ENCODE measurements around the gene TTI1.

Gene TTI1

GRCh38 chr20:37958856-37959520 lies 74.3 kb downstream of the TTI1 start:
- no peak for DNase-seq

- DNase-seq, result no peak
Measured at GRCh38 chr20:37956107-37956585, 77.1 kb downstream of the TTI1 start.

- no peak for DNase-seq
Measured at GRCh38 chr20:37955511-37955910, 77.7 kb downstream of the TTI1 start.

GRCh38 chr20:37954626-37955025 lies 78.6 kb downstream of the TTI1 start:
- DNase-seq, result no peak

- DNase-seq, result no peak
Measured at GRCh38 chr20:37954190-37954589, 79.1 kb downstream of the TTI1 start.

GRCh38 chr20:37948956-37949355 lies 84.3 kb downstream of the TTI1 start:
- no peak for DNase-seq

- no peak for DNase-seq
Measured at GRCh38 chr20:37947943-37948342, 85.3 kb downstream of the TTI1 start.

GRCh38 chr20:37946946-37947345 lies 86.3 kb downstream of the TTI1 start:
- no peak for DNase-seq

- DNase-seq, result no peak
Measured at GRCh38 chr20:37945091-37945547, 88.1 kb downstream of the TTI1 start.

GRCh38 chr20:37944456-37944981 lies 88.7 kb downstream of the TTI1 start:
- no peak for DNase-seq

- DNase-seq, result no peak
Measured at GRCh38 chr20:37943501-37944455, 89.5 kb downstream of the TTI1 start.

GRCh38 chr20:37943033-37943432 lies 90.2 kb downstream of the TTI1 start:
- no peak for DNase-seq

- no peak for DNase-seq
Measured at GRCh38 chr20:37941992-37942391, 91.3 kb downstream of the TTI1 start.

GRCh38 chr20:37941332-37941731 lies 91.9 kb downstream of the TTI1 start:
- DNase-seq, result no peak

GRCh38 chr20:37940858-37941257 lies 92.4 kb downstream of the TTI1 start:
- DNase-seq, result no peak

- no peak for DNase-seq
Measured at GRCh38 chr20:37939701-37940560, 93.3 kb downstream of the TTI1 start.

- no peak for DNase-seq
Measured at GRCh38 chr20:37938954-37939353, 94.3 kb downstream of the TTI1 start.

GRCh38 chr20:37938181-37938750 lies 95.0 kb downstream of the TTI1 start:
- DNase-seq, result no peak

- no peak for DNase-seq
Measured at GRCh38 chr20:37937686-37938085, 95.6 kb downstream of the TTI1 start.

- DNase-seq, result no peak
Measured at GRCh38 chr20:37936451-37936850, 96.8 kb downstream of the TTI1 start.

GRCh38 chr20:37936041-37936440 lies 97.2 kb downstream of the TTI1 start:
- no peak for DNase-seq

- DNase-seq, result no peak
Measured at GRCh38 chr20:37935435-37935834, 97.8 kb downstream of the TTI1 start.

Measured in activated CD4-positive, CD25-positive, alpha-beta regulatory T cell (primary cell).